Nephron (organoid): ENCODE measurements around the gene SIGLEC14.

Experiments used
- H3K27ac Mint-ChIP-seq, 3 experiments: 2 replicates each; pipeline ENCODE4 v1.8.0; 2020; ENCODE audit warnings: mixed read lengths in 3 of 3, mild to moderate bottlenecking in 2 of 3, moderate library complexity in 1 of 3
- H3K27me3 Mint-ChIP-seq: 2 replicates; pipeline ENCODE4 v1.8.0; 2021; ENCODE audit warnings: low read depth, mild to moderate bottlenecking, moderate library complexity, mixed read lengths
- H3K36me3 Mint-ChIP-seq: 2 replicates; pipeline ENCODE4 v1.8.0; 2020; ENCODE audit warnings: low read depth, mixed read lengths
- H3K4me1 Mint-ChIP-seq: 2 replicates; pipeline ENCODE4 v1.8.0; 2020; ENCODE audit warnings: mixed read lengths
- H3K4me3 Mint-ChIP-seq, 3 experiments: 2 replicates each; pipeline ENCODE4 v1.8.0; 2020; ENCODE audit warnings: mild to moderate bottlenecking in 3 of 3, mixed read lengths in 3 of 3, moderate library complexity in 2 of 3
- H3K9me3 Mint-ChIP-seq: 2 replicates; pipeline ENCODE4 v1.8.0; 2020; ENCODE audit warnings: mixed read lengths
- TF ChIP-seq, protein P1 (sequence below), 3 experiments: fragments of 200-600 bp; sonication (generic); IDR thresholded peaks; one replicate each; pipeline ENCODE4 v1.5.0; 2021; ENCODE audit warnings: antibody characterized with exemption in 3 of 3; ENCODE audit not compliant: unreplicated experiment in 3 of 3

Gene SIGLEC14

DNA sequence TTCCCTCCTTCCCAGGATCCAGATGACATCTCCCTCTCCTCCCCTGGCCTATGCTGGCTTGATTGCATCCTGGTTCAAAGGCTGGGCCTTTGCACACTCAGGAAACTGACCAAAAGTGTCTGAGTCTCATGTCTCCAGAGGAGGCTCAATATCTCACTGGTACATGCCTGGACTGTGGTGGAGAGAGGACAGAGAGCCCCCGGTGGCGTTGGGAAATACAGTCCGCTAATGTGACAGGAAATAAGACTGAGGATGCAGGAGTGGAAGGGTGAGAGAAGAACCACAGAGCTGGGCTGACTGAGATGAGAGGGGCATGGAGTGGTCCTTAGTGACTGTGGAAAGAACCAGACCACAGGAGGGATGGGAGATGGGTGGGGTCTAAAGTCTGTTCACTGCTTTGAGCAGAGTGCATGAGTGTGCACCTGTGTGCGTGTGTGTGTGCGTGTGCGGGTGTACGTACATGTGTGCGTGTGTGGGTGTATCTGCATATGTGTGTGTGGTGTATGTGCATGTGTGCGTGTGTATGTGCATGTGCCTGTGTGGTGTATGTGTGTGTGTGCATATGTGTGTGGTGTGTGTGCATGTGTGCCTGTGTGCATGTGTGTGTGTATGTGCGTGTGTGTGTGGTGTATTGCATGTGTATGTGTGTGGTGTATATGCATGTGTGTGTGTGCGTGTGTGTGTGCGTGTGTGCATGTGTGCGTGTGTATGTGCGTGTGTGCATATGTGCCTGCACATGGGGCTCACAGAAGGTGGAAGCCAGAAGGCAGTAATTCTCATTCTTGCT, 18.3 kb downstream of the SIGLEC14 start:
- H3K9me3 Mint-ChIP-seq, result peaks cover 22% of the 10 kb centered on the region
- peaks cover 16% of the 10 kb centered on the region for H3K27me3 Mint-ChIP-seq
- no peak overlapping the region for H3K4me3 Mint-ChIP-seq

DNA sequence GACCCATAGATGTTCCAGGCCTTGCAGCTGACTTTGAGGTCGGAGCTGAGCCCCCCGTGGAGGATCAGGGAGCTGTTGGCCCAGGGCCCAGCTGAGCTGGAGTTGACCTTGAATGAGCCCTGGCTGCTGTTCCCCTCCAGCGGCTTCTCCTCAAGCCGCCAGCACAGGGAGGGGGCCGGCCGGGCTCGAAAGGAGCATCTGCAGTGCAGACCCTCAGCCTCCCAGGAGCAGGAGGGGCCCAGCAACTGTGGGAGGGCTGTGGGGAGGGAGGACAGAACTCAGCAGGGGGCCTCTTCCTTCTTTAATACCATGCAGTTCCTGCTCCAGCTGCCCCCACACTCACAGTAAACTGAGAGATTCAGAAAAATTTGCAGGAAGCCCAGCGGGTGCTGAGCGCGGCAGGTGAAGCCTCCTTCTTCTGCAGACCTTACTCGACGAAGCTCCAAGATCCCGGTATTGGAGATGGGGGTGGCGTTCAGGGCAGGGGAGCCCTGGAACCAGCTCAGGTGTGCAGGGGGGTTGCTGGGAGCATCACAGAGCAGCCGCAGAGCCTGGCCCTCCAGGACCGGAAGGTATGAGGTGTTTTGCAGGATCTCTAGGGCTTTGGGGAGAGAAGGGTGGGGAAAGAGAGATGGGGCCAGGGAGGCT, 19.0 kb downstream of the SIGLEC14 start:
- TF ChIP-seq, protein P1, sequence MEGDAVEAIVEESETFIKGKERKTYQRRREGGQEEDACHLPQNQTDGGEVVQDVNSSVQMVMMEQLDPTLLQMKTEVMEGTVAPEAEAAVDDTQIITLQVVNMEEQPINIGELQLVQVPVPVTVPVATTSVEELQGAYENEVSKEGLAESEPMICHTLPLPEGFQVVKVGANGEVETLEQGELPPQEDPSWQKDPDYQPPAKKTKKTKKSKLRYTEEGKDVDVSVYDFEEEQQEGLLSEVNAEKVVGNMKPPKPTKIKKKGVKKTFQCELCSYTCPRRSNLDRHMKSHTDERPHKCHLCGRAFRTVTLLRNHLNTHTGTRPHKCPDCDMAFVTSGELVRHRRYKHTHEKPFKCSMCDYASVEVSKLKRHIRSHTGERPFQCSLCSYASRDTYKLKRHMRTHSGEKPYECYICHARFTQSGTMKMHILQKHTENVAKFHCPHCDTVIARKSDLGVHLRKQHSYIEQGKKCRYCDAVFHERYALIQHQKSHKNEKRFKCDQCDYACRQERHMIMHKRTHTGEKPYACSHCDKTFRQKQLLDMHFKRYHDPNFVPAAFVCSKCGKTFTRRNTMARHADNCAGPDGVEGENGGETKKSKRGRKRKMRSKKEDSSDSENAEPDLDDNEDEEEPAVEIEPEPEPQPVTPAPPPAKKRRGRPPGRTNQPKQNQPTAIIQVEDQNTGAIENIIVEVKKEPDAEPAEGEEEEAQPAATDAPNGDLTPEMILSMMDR (IDR thresholded peaks at IDR 0.05; ENCODE audit: unreplicated experiment in 3 of 3), result no peak
- peaks cover 24% of the 10 kb centered on the region for H3K9me3 Mint-ChIP-seq
- H3K27me3 Mint-ChIP-seq, result peaks cover 16% of the 10 kb centered on the region
- no peaks in the 10 kb centered on the region for H3K36me3 Mint-ChIP-seq
- no peaks in the 10 kb centered on the region for H3K4me1 Mint-ChIP-seq
- no peak overlapping the region for H3K4me3 Mint-ChIP-seq
- H3K27ac Mint-ChIP-seq, result no peak overlapping the region

More for the DNA sequence above, 18.3 kb downstream of the SIGLEC14 start:
- H3K27ac Mint-ChIP-seq, result no peak overlapping the region
- TF ChIP-seq, protein P1 (IDR thresholded peaks at IDR 0.05; ENCODE audit: unreplicated experiment in 3 of 3), result no peak
- H3K36me3 Mint-ChIP-seq, result no peaks in the 10 kb centered on the region
- no peaks in the 10 kb centered on the region for H3K4me1 Mint-ChIP-seq

DNA sequence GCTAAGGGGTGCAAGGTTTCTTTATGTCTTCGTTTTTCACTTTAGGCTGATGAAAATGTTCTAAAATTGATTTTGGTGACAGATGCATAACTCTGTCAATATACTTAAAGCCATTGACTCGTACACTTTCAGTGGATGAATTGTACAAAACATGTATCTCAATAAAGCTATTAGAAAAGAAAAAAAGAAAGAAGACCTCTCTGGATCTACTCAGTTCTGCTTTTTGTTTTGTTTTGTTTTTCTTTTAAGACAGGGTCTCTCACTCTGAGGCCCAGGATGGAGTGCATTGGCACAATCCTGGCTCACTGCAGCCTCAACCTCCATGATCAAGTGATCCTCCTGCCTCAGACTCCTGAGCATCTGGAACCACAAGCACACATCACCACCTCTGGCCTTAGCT, 19.9 kb downstream of the SIGLEC14 start:
- Mint-ChIP-seq H3K27ac (no peak overlapping the region), H3K4me1 (no peaks in the 10 kb centered on the region), H3K27me3 (peaks cover 16% of the 10 kb centered on the region), H3K4me3 (no peak overlapping the region), H3K9me3 (peaks cover 26% of the 10 kb centered on the region), H3K36me3 (no peaks in the 10 kb centered on the region)
- TF ChIP-seq, protein P1 (IDR thresholded peaks at IDR 0.05; ENCODE audit: unreplicated experiment in 3 of 3), result no peak

DNA sequence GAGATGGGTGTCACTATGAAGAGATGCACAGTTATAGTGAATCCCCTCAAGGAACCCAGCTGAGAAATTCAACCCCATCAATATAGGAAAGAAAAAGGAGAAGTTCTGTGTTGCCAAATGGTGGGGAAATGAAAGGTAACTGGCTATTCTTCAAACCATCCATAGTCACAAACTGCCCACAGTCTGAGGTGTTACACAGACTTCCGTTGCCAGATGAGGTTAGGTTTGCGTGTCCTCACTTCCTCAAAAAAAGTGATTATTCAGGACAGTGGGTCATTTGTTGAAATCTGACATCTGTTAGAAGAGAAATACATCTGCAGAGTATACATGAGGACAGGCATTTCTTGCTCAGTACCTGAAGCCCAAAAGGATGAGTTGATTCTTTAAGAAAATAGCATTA, 25.4 kb downstream of the SIGLEC14 start:
- Mint-ChIP-seq H3K9me3 (peaks cover 14% of the 10 kb centered on the region), H3K4me3 (no peak overlapping the region), H3K4me1 (no peaks in the 10 kb centered on the region), H3K27ac (no peak overlapping the region), H3K27me3 (peaks cover 12% of the 10 kb centered on the region), H3K36me3 (no peaks in the 10 kb centered on the region)
- TF ChIP-seq, protein P1 (IDR thresholded peaks at IDR 0.05; ENCODE audit: unreplicated experiment in 3 of 3), result no peak

DNA sequence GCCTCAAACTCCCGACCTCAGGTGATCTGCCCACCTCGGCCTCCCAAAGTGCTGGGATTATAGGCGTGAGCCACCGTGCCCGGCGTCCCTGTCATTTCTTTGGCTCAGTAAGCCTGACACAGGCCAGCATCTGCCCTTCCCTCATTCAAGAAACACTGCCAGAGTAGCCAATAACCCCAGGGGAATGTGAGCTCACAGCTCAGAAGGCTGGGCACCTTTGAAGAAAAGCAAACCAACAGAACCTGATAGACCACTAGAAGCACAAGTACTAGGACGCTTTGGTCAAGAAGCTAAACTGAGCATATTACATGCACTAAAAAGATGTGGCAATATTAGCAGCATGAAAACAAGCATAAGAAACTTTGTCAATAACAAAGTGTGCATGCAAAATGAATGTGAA, 30.6 kb downstream of the SIGLEC14 start:
- Mint-ChIP-seq H3K27ac (no peak overlapping the region), H3K4me1 (no peaks in the 10 kb centered on the region), H3K27me3 (peaks cover 5% of the 10 kb centered on the region), H3K4me3 (no peak overlapping the region), H3K36me3 (no peaks in the 10 kb centered on the region), H3K9me3 (peaks cover 10% of the 10 kb centered on the region)
- TF ChIP-seq, protein P1 (IDR thresholded peaks at IDR 0.05; ENCODE audit: unreplicated experiment in 3 of 3), result no peak
